ENCODE data around the gene PLCH2.

DNA sequence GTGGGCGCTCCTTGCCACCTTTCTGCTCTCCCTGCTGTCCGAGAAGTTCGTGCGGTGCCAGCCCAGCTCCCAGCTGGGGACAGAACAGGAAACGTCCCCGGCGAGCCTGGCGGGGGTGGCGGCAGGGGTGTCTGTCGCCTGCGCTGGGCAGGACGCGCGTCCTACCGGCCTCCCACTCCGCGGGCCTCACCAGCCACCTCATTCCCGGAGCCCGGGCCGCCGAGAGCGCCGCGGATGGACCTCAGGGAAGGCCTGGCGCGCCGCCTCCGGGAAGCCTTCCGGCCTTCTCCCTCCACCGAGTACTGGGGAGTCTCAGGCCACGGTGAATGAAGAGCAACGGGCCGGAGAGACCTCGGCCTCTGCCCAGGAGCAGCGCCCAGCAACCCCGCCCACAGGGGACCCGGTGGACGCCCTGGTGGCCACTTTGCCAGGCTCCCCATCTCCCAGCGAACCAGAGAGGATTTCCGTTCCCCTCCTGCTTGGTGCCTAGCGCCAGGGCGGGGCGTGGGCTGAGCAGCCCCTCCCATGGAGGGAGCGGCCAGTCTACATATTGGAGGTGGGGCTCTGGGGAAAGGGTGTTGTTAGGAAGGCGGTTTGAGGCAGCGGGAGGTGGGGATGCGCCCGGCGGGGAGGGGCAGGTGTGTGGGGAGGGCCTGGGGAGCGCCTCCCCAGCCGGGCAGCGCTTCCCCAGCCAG lies 70.6 kb downstream of the PLCH2 start:
- TF ChIP-seq, protein P1, sequence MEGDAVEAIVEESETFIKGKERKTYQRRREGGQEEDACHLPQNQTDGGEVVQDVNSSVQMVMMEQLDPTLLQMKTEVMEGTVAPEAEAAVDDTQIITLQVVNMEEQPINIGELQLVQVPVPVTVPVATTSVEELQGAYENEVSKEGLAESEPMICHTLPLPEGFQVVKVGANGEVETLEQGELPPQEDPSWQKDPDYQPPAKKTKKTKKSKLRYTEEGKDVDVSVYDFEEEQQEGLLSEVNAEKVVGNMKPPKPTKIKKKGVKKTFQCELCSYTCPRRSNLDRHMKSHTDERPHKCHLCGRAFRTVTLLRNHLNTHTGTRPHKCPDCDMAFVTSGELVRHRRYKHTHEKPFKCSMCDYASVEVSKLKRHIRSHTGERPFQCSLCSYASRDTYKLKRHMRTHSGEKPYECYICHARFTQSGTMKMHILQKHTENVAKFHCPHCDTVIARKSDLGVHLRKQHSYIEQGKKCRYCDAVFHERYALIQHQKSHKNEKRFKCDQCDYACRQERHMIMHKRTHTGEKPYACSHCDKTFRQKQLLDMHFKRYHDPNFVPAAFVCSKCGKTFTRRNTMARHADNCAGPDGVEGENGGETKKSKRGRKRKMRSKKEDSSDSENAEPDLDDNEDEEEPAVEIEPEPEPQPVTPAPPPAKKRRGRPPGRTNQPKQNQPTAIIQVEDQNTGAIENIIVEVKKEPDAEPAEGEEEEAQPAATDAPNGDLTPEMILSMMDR (IDR thresholded peaks at IDR 0.05; ENCODE audit: poor library complexity, severe bottlenecking), result no peak
- TF ChIP-seq, protein P2, sequence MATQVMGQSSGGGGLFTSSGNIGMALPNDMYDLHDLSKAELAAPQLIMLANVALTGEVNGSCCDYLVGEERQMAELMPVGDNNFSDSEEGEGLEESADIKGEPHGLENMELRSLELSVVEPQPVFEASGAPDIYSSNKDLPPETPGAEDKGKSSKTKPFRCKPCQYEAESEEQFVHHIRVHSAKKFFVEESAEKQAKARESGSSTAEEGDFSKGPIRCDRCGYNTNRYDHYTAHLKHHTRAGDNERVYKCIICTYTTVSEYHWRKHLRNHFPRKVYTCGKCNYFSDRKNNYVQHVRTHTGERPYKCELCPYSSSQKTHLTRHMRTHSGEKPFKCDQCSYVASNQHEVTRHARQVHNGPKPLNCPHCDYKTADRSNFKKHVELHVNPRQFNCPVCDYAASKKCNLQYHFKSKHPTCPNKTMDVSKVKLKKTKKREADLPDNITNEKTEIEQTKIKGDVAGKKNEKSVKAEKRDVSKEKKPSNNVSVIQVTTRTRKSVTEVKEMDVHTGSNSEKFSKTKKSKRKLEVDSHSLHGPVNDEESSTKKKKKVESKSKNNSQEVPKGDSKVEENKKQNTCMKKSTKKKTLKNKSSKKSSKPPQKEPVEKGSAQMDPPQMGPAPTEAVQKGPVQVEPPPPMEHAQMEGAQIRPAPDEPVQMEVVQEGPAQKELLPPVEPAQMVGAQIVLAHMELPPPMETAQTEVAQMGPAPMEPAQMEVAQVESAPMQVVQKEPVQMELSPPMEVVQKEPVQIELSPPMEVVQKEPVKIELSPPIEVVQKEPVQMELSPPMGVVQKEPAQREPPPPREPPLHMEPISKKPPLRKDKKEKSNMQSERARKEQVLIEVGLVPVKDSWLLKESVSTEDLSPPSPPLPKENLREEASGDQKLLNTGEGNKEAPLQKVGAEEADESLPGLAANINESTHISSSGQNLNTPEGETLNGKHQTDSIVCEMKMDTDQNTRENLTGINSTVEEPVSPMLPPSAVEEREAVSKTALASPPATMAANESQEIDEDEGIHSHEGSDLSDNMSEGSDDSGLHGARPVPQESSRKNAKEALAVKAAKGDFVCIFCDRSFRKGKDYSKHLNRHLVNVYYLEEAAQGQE (IDR thresholded peaks at IDR 0.05; ENCODE audit: borderline replicate concordance), result no peak
- TF ChIP-seq RAD21 (conservative IDR thresholded peaks at IDR 0.05) (no peak), EZH2 (IDR thresholded peaks at IDR 0.05; ENCODE audit: borderline replicate concordance, insufficient read depth, low read length, poor library complexity, severe bottlenecking) (no peak), POLR2AphosphoS5 (IDR thresholded peaks at IDR 0.05) (no peak)
